ENCODE data around the gene ENTPD5.
"Not testable (repeated sequence)": the region's sequence is repeated elsewhere in the genome, so short reads cannot be mapped to it uniquely, and the experiment has no call there.

ENTPD5 gene

DNA sequence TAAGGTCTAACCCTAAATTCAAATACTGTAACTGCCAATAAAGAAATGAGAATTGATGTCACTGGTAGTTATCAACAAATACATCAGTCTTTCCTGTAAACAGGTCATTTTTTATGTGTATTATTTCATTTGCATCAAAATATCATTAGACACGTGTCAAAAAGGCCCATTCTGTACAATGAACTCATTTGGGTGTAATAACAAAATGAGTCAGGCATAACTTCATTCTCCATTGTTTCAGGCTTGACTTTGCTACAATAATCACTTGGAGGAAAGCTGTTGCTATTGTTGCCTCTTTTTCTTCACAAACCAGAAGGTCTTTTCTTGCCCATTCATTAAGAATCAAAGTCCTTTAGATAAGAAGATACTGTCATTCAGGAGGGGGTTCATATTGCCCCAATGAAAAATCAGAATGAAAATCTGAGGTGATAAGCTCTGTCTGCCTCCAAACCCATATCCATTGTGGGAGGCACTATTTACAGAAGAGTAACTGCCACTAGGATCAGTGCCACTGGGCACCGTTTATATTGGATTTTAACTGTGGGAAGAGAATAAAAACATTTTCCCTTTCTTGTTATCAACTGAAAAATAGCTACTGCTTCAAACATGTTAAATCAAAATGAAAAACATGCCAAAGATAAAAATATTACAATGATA, 10.1 kb downstream of the ENTPD5 start:
- no peak overlapping the region for H3K4me3 ChIP-seq (replicated peaks in 1 of 2; ENCODE audit: low read depth in 2 of 2, low read length in 2 of 2)
- peak in 1 of 2 donors; percentile 25 for DNase-seq (ENCODE audit: low read depth in 2 of 2)
- TF ChIP-seq, protein P1, sequence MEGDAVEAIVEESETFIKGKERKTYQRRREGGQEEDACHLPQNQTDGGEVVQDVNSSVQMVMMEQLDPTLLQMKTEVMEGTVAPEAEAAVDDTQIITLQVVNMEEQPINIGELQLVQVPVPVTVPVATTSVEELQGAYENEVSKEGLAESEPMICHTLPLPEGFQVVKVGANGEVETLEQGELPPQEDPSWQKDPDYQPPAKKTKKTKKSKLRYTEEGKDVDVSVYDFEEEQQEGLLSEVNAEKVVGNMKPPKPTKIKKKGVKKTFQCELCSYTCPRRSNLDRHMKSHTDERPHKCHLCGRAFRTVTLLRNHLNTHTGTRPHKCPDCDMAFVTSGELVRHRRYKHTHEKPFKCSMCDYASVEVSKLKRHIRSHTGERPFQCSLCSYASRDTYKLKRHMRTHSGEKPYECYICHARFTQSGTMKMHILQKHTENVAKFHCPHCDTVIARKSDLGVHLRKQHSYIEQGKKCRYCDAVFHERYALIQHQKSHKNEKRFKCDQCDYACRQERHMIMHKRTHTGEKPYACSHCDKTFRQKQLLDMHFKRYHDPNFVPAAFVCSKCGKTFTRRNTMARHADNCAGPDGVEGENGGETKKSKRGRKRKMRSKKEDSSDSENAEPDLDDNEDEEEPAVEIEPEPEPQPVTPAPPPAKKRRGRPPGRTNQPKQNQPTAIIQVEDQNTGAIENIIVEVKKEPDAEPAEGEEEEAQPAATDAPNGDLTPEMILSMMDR (IDR thresholded peaks at IDR 0.05; ENCODE audit: low read depth, low read length): no peak

- DNase-seq (ENCODE audit: low read depth in 2 of 2); H3K4me3 ChIP-seq (replicated peaks in 1 of 2; ENCODE audit: low read depth in 2 of 2, low read length in 2 of 2): not testable (repeated sequence)
These were observed 13.4 kb downstream of the ENTPD5 start for GRCh38 chr14:74005664-74006063.

- DNase-seq (ENCODE audit: low read depth in 2 of 2): no peak
- no peak overlapping the region for H3K4me3 ChIP-seq (replicated peaks in 1 of 2; ENCODE audit: low read depth in 2 of 2, low read length in 2 of 2)
- TF ChIP-seq, protein P1 (IDR thresholded peaks at IDR 0.05; ENCODE audit: low read depth, low read length): no peak
These were observed 20.4 kb downstream of the ENTPD5 start for GRCh38 chr14:73998726-73999125.

- DNase-seq (ENCODE audit: low read depth in 2 of 2): no peak
- no peak overlapping the region for H3K4me3 ChIP-seq (replicated peaks in 1 of 2; ENCODE audit: low read depth in 2 of 2, low read length in 2 of 2)
These were observed 21.1 kb downstream of the ENTPD5 start for GRCh38 chr14:73997944-73998447.

DNA sequence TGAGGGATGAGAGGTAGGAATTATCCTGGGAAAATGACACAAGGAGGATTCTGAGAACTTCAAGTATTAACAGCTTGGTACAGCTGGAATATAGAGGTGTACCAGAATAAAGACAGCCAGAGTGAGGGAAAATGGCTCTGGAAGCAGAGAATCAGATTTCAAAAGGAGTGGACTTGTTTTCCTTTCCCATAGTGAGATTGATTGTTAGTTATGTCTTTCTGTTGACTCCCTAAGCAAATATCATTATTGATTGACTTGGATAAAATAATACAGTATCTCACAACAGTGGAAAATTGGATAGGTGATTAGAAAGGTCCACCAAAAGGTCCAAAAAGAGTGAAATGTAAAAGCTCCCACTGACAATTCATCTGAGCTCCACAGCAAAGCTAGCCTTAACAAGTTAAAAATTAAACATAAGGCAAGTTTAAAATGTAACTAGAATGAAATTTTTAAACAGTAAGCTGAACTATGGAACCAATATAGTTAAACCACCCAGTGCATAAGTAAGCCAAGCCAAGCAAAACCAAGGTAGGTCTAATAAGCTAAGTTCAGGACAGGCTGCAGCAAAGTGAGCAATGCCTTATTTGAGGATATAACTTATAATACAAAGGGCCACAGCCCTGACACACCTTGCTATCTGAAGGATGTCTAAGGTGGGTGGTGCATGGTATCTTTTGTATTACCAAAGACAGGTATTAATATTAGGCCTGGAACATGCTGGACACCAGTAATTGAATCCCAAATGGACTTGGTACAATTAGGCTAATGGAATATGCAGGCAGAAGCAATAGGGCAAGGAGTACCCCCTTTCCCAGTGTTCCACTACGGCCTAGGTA, 21.8 kb downstream of the ENTPD5 start:
- H3K4me3 ChIP-seq (replicated peaks in 1 of 2; ENCODE audit: low read depth in 2 of 2, low read length in 2 of 2): no peak overlapping the region
- no peak for DNase-seq (ENCODE audit: low read depth in 2 of 2)
- TF ChIP-seq, protein P1 (IDR thresholded peaks at IDR 0.05; ENCODE audit: low read depth, low read length): no peak

More at GRCh38 chr14:73997944-73998447, 21.1 kb downstream of the ENTPD5 start:
- TF ChIP-seq, protein P1 (IDR thresholded peaks at IDR 0.05; ENCODE audit: low read depth, low read length): no peak

- no peak overlapping the region for H3K4me3 ChIP-seq (replicated peaks in 1 of 2; ENCODE audit: low read depth in 2 of 2, low read length in 2 of 2)
- DNase-seq (ENCODE audit: low read depth in 2 of 2): no peak
- TF ChIP-seq, protein P1 (IDR thresholded peaks at IDR 0.05; ENCODE audit: low read depth, low read length): no peak
These were observed 22.4 kb downstream of the ENTPD5 start for GRCh38 chr14:73996731-73997107.

DNA sequence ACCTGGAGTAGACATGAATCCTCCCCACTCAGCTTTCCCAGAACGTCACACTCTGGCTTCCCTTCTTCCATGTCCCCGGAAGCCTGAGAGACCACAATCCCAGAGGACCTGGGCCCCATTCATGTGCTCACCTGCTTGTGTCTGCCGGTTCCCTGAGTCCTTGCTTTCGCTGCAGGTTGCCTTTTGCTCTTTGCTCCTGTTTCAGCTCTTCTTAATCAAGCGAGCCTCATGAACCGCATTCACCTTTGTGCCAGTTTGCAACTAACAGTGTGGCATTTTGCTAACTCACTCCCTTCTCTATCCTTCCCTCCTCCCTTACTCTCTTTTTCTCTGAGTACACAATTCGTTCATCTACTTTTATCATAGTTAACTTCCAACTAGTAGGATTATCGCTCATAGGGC, 23.1 kb downstream of the ENTPD5 start:
- TF ChIP-seq, protein P1 (IDR thresholded peaks at IDR 0.05; ENCODE audit: low read depth, low read length): no peak
- DNase-seq (ENCODE audit: low read depth in 2 of 2): no peak
- no peak overlapping the region for H3K4me3 ChIP-seq (replicated peaks in 1 of 2; ENCODE audit: low read depth in 2 of 2, low read length in 2 of 2)

GRCh38 chr14:73994926-73995325, 24.2 kb downstream of the ENTPD5 start:
- not testable (repeated sequence) for DNase-seq (ENCODE audit: low read depth in 2 of 2); H3K4me3 ChIP-seq (replicated peaks in 1 of 2; ENCODE audit: low read depth in 2 of 2, low read length in 2 of 2)

Measured in cardiac fibroblast (primary cell).